ENCODE data around the gene NGEF. TPM values are rescaled to one million over a fixed set of nuclear protein-coding genes. Genes with fewer than 3 reads are reported as not detected.
A peak's percentile ranks its signal among the peaks of the same experiment; 100 is the strongest.

NGEF gene
- total and polyA plus RNA-seq, 4 donors = 10.6 to 22.6 (median 10.8) TPM

GRCh38 chr2:232894746-232895145 is 118.3 kb downstream of the NGEF start:
- Histone ChIP-seq H3K27ac (ENCODE audit: low read depth in 1 of 2, low read length in 2 of 2) (no peak overlapping the region), H3K9me3 (ENCODE audit: control insufficient read depth in 4 of 4, low read length in 3 of 4) (no peaks in the 10 kb centered on the region), H3K36me3 (ENCODE audit: control insufficient read depth in 4 of 4, insufficient read depth in 3 of 4, low read depth in 1 of 4, low read length in 3 of 4) (peaks cover 2 to 28% (median 6%) of the 10 kb centered on the region in 4 donors), H3K4me1 (ENCODE audit: control insufficient read depth in 4 of 4, insufficient read depth in 4 of 4, low read length in 3 of 4) (no peaks in the 10 kb centered on the region), H3K9ac (ENCODE audit: low read depth in 1 of 2, low read length in 2 of 2) (no peak overlapping the region), H3K4me3 (ENCODE audit: low read depth in 1 of 3, low read length in 3 of 3) (no peak overlapping the region), H3K27me3 (ENCODE audit: control insufficient read depth in 4 of 4, insufficient read depth in 4 of 4, low read length in 3 of 4) (no peaks in the 10 kb centered on the region)
- no peak for DNase-seq (ENCODE audit: low spot score)
- WGBS = 93% methylated on average over 19 of the region's 19 CpGs
- TF ChIP-seq TAF1 (conservative IDR thresholded peaks at IDR 0.05) (no peak), RAD21 (IDR thresholded peaks at IDR 0.05) (no peak)

GRCh38 chr2:232894251-232894650 is 118.8 kb downstream of the NGEF start:
- Histone ChIP-seq H3K9ac (ENCODE audit: low read depth in 1 of 2, low read length in 2 of 2) (no peak overlapping the region), H3K4me3 (ENCODE audit: low read depth in 1 of 3, low read length in 3 of 3) (no peak overlapping the region), H3K9me3 (ENCODE audit: control insufficient read depth in 4 of 4, low read length in 3 of 4) (no peaks in the 10 kb centered on the region), H3K27ac (ENCODE audit: low read depth in 1 of 2, low read length in 2 of 2) (no peak overlapping the region), H3K36me3 (ENCODE audit: control insufficient read depth in 4 of 4, insufficient read depth in 3 of 4, low read depth in 1 of 4, low read length in 3 of 4) (peaks cover 2 to 28% (median 6%) of the 10 kb centered on the region in 4 donors), H3K4me1 (ENCODE audit: control insufficient read depth in 4 of 4, insufficient read depth in 4 of 4, low read length in 3 of 4) (no peaks in the 10 kb centered on the region), H3K27me3 (ENCODE audit: control insufficient read depth in 4 of 4, insufficient read depth in 4 of 4, low read length in 3 of 4) (no peaks in the 10 kb centered on the region)
- no peak for TF ChIP-seq YY1 (IDR thresholded peaks at IDR 0.05)
- no peak for TF ChIP-seq GABPA (IDR thresholded peaks at IDR 0.05 in 1 of 2, conservative IDR thresholded peaks at IDR 0.05 in 1 of 2)
- TF ChIP-seq FOXA2 (IDR thresholded peaks at IDR 0.05) = no peak
- no peak for TF ChIP-seq NR2F2 (IDR thresholded peaks at IDR 0.05)
- no peak for TF ChIP-seq HNF4A (conservative IDR thresholded peaks at IDR 0.05)
- TF ChIP-seq RXRA (IDR thresholded peaks at IDR 0.05) = no peak
- TF ChIP-seq EGR1 (IDR thresholded peaks at IDR 0.05; ENCODE audit: low read depth in 2 of 2) = no peak
- TF ChIP-seq MAX (IDR thresholded peaks at IDR 0.05) = no peak
- no peak for TF ChIP-seq REST (IDR thresholded peaks at IDR 0.05)
- TF ChIP-seq ATF3 (IDR thresholded peaks at IDR 0.05) = no peak
- no peak for TF ChIP-seq HNF4G (IDR thresholded peaks at IDR 0.05)
- 94% methylated on average over 9 of the region's 9 CpGs for WGBS
- peak; percentile 31 for DNase-seq (ENCODE audit: low spot score)

- TF ChIP-seq NR2F2 (IDR thresholded peaks at IDR 0.05) (no peak), EGR1 (IDR thresholded peaks at IDR 0.05; ENCODE audit: low read depth in 2 of 2) (no peak), RXRA (IDR thresholded peaks at IDR 0.05) (no peak), FOXA1 (IDR thresholded peaks at IDR 0.05) (no peak), YY1 (IDR thresholded peaks at IDR 0.05) (no peak), ATF3 (IDR thresholded peaks at IDR 0.05) (no peak), CTCF (IDR thresholded peaks at IDR 0.05; ENCODE audit: low read depth, low read length, missing input control) (no peak), SP1 (IDR thresholded peaks at IDR 0.05) (no peak), ZBTB33 (IDR thresholded peaks at IDR 0.05) (no peak), HNF4G (IDR thresholded peaks at IDR 0.05) (no peak), HNF4A (conservative IDR thresholded peaks at IDR 0.05) (no peak), MAX (IDR thresholded peaks at IDR 0.05) (no peak), TAF1 (conservative IDR thresholded peaks at IDR 0.05) (no peak), JUND (IDR thresholded peaks at IDR 0.05) (no peak)
- no peaks in the 10 kb centered on the region for H3K4me1 ChIP-seq (ENCODE audit: control insufficient read depth in 4 of 4, insufficient read depth in 4 of 4, low read length in 3 of 4)
- peaks cover 2 to 28% (median 6%) of the 10 kb centered on the region in 4 donors for H3K36me3 ChIP-seq (ENCODE audit: control insufficient read depth in 4 of 4, insufficient read depth in 3 of 4, low read depth in 1 of 4, low read length in 3 of 4)
- no peak overlapping the region for H3K4me3 ChIP-seq (ENCODE audit: low read depth in 1 of 3, low read length in 3 of 3)
- H3K27ac ChIP-seq (ENCODE audit: low read depth in 1 of 2, low read length in 2 of 2) = no peak overlapping the region
- H3K27me3 ChIP-seq (ENCODE audit: control insufficient read depth in 4 of 4, insufficient read depth in 4 of 4, low read length in 3 of 4) = no peaks in the 10 kb centered on the region
- no peak overlapping the region for H3K9ac ChIP-seq (ENCODE audit: low read depth in 1 of 2, low read length in 2 of 2)
- no peaks in the 10 kb centered on the region for H3K9me3 ChIP-seq (ENCODE audit: control insufficient read depth in 4 of 4, low read length in 3 of 4)
- DNase-seq (ENCODE audit: low spot score) = no peak
- whole genome bisulfite sequencing = 97% methylated on average over 8 of the region's 8 CpGs
These were observed 119.2 kb downstream of the NGEF start for GRCh38 chr2:232893834-232894233.
